GM12878 (cell line): ENCODE results near the gene FNTB. TPM values are rescaled to one million over a fixed set of nuclear protein-coding genes. Genes with fewer than 3 reads are reported as not detected.

ENCODE experiments used
- BMI1 ChIP-seq: fragments of 450-650 bp; IDR thresholded peaks from 2 replicates; pipeline ENCODE4 v1.6.1; 2016; ENCODE audit warnings: mild to moderate bottlenecking, moderate library complexity, borderline replicate concordance
- CEBPB ChIP-seq, 2 experiments: fragments of 150-350 bp in 1 of 2; IDR thresholded peaks; 2 replicates each; pipeline ENCODE4 v1.6.1; 2012 to 2014; ENCODE audit warnings: low read depth in 2 of 2, low read length in 2 of 2, borderline replicate concordance in 1 of 2, inconsistent platforms in 1 of 2
- CHD1 ChIP-seq: IDR thresholded peaks from 2 replicates; pipeline ENCODE4 v1.6.1; 2012; ENCODE audit warnings: low read depth, low read length, improper control_type of control experiment
- CHD2 ChIP-seq: IDR thresholded peaks from 2 replicates; pipeline ENCODE4 v1.6.1; 2011; ENCODE audit warnings: low read depth, low read length, improper control_type of control experiment, borderline replicate concordance
- CTCF ChIP-seq, 3 experiments: IDR thresholded peaks in 2 of 3; conservative IDR thresholded peaks in 1 of 3; 2 replicates each; pipeline ENCODE4 v1.5.1; 2011; ENCODE audit warnings: low read depth in 3 of 3, low read length in 3 of 3, mild to moderate bottlenecking in 3 of 3, control low read depth in 2 of 3, moderate library complexity in 2 of 3, inconsistent platforms in 1 of 3, mixed read lengths in 1 of 3; ENCODE audit not compliant: control insufficient read depth in 2 of 3, insufficient read depth in 1 of 3; ENCODE audit errors: extremely low read depth in 1 of 3
- EED ChIP-seq: sonication (generic); IDR thresholded peaks from 2 replicates; pipeline ENCODE4 v1.6.1; 2016; ENCODE audit warnings: antibody characterized with exemption, low read depth
- EP300 ChIP-seq, 2 experiments: fragments of 150-350 bp in 1 of 2; IDR thresholded peaks; 2 replicates each; pipeline ENCODE4 v1.6.1; 2011 to 2012; ENCODE audit warnings: low read depth in 2 of 2, low read length in 2 of 2, borderline replicate concordance in 1 of 2, improper control_type of control experiment in 1 of 2, inconsistent platforms in 1 of 2; ENCODE audit not compliant: control insufficient read depth in 1 of 2
- HCFC1 ChIP-seq: fragments of 150-350 bp; IDR thresholded peaks from 2 replicates; pipeline ENCODE4 v1.6.1; 2014; ENCODE audit warnings: low read length
- JUND ChIP-seq: IDR thresholded peaks from 2 replicates; pipeline ENCODE4 v1.6.1; 2012; ENCODE audit warnings: low read depth, mild to moderate bottlenecking, low read length, improper control_type of control experiment, moderate library complexity
- MEF2B ChIP-seq: fragments of 450-650 bp; IDR thresholded peaks from 2 replicates; pipeline ENCODE4 v1.6.1; 2018; ENCODE audit warnings: mild to moderate bottlenecking, moderate library complexity; ENCODE audit not compliant: partially characterized antibody, poor library complexity, severe bottlenecking
- MTA3 ChIP-seq: IDR thresholded peaks from 2 replicates; pipeline ENCODE4 v1.6.1; 2012; ENCODE audit warnings: low read length, inconsistent platforms, borderline replicate concordance
- NFXL1 ChIP-seq: fragments of 450-650 bp; IDR thresholded peaks from 2 replicates; pipeline ENCODE4 v1.6.1; 2017; ENCODE audit warnings: antibody characterized with exemption, mild to moderate bottlenecking, borderline replicate concordance
- SREBF1 ChIP-seq: IDR thresholded peaks from 2 replicates; pipeline ENCODE4 v1.6.1; 2012; ENCODE audit warnings: mild to moderate bottlenecking, low read length
- TBL1XR1 ChIP-seq: IDR thresholded peaks from 2 replicates; pipeline ENCODE4 v1.6.1; 2012; ENCODE audit warnings: low read depth, low read length, improper control_type of control experiment
- USF1 ChIP-seq: IDR thresholded peaks from 2 replicates; pipeline ENCODE4 v1.6.1; 2011; ENCODE audit warnings: borderline replicate concordance, low read depth, mild to moderate bottlenecking, moderate library complexity, mixed read lengths, low read length; ENCODE audit not compliant: insufficient read depth; ENCODE audit errors: extremely low read length
- ZBTB11 ChIP-seq: fragments of 450-650 bp; formaldehyde crosslinking; IDR thresholded peaks from 2 replicates; pipeline ENCODE4 v1.5.0; 2022; ENCODE audit warnings: mild to moderate bottlenecking, missing genetic modification characterization
- polyA plus RNA-seq, 11 experiments: library from polyadenylated mRNA; depleted of rRNA in 4 of 11; unstranded in 6 of 11; stranded (reverse) in 5 of 11; fragments of >200 nt; fragmentation: Nextera tagmentation in 4 of 11; fragmentation: Illumina TruSeq in 1 of 11; extraction: Ambion mirVana in 4 of 11; extraction: Trizol in 1 of 11; gene quantifications; 1 replicate in 1 of 11; 2 replicates in 10 of 11; pipeline versions ENCODE4 v1.2.1 to v1.2.3, GENCODE V29; 2011 to 2016; ENCODE audit warnings: inconsistent platforms in 2 of 11, missing spikeins in 2 of 11, low read depth in 1 of 11
- total RNA-seq, 4 experiments: library from RNA; depleted of rRNA in 3 of 4; stranded (reverse); fragments of >200 nt in 3 of 4; fragmentation: Illumina TruSeq in 1 of 4; extraction: Trizol in 1 of 4; gene quantifications; 2 replicates each; pipeline versions ENCODE4 v1.2.1 to v1.2.3, GENCODE V29; 2013 to 2021
- TF ChIP-seq, protein P1 (sequence below): IDR thresholded peaks from 2 replicates; pipeline ENCODE4 v1.6.1; 2012; ENCODE audit warnings: improper control_type of control experiment, low read depth, low read length; ENCODE audit not compliant: insufficient replicate concordance

The FNTB gene
- total and polyA plus RNA-seq, 10 of the 15 experiments (the other 5 are each of a cell fraction or from before 2014, with no cell fraction given) = 10.4 to 25.1 (median 16.7) TPM

- TF ChIP-seq ZBTB11 (CRISPR knock-in tag) = no peak
- peak; percentile 65; the same call in 1 of the 2 replicates for TF ChIP-seq CHD2
- peak; percentile 44; the same call in 1 of the 2 replicates for TF ChIP-seq TBL1XR1
- no peak for TF ChIP-seq EP300 (IDR thresholded peaks at IDR 0.05; ENCODE audit: borderline replicate concordance in 1 of 2, control insufficient read depth in 1 of 2, low read depth in 2 of 2, low read length in 2 of 2)
- TF ChIP-seq HCFC1 = peak; percentile 98
- TF ChIP-seq MEF2B = no peak
- no peak for TF ChIP-seq JUND
- peak; percentile 18; the same call in 1 of the 2 replicates for TF ChIP-seq EED
- TF ChIP-seq SREBF1 = peak; percentile 69; the same call in 1 of the 2 replicates
- TF ChIP-seq, protein P1, sequence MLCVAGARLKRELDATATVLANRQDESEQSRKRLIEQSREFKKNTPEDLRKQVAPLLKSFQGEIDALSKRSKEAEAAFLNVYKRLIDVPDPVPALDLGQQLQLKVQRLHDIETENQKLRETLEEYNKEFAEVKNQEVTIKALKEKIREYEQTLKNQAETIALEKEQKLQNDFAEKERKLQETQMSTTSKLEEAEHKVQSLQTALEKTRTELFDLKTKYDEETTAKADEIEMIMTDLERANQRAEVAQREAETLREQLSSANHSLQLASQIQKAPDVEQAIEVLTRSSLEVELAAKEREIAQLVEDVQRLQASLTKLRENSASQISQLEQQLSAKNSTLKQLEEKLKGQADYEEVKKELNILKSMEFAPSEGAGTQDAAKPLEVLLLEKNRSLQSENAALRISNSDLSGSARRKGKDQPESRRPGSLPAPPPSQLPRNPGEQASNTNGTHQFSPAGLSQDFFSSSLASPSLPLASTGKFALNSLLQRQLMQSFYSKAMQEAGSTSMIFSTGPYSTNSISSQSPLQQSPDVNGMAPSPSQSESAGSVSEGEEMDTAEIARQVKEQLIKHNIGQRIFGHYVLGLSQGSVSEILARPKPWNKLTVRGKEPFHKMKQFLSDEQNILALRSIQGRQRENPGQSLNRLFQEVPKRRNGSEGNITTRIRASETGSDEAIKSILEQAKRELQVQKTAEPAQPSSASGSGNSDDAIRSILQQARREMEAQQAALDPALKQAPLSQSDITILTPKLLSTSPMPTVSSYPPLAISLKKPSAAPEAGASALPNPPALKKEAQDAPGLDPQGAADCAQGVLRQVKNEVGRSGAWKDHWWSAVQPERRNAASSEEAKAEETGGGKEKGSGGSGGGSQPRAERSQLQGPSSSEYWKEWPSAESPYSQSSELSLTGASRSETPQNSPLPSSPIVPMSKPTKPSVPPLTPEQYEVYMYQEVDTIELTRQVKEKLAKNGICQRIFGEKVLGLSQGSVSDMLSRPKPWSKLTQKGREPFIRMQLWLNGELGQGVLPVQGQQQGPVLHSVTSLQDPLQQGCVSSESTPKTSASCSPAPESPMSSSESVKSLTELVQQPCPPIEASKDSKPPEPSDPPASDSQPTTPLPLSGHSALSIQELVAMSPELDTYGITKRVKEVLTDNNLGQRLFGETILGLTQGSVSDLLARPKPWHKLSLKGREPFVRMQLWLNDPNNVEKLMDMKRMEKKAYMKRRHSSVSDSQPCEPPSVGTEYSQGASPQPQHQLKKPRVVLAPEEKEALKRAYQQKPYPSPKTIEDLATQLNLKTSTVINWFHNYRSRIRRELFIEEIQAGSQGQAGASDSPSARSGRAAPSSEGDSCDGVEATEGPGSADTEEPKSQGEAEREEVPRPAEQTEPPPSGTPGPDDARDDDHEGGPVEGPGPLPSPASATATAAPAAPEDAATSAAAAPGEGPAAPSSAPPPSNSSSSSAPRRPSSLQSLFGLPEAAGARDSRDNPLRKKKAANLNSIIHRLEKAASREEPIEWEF = no peak
- TF ChIP-seq CEBPB (IDR thresholded peaks at IDR 0.05; ENCODE audit: borderline replicate concordance in 1 of 2, low read depth in 2 of 2, low read length in 2 of 2) = no peak
- no peak for TF ChIP-seq BMI1
- TF ChIP-seq NFXL1 = no peak
- no peak for TF ChIP-seq CTCF (IDR thresholded peaks at IDR 0.05 in 2 of 3, conservative IDR thresholded peaks at IDR 0.05 in 1 of 3; ENCODE audit: control insufficient read depth in 2 of 3, extremely low read depth in 1 of 3, insufficient read depth in 1 of 3, low read depth in 3 of 3, low read length in 3 of 3)
- peak; percentile 99 for TF ChIP-seq USF1
- no peak for TF ChIP-seq CHD1
- no peak for TF ChIP-seq MTA3
Observed at GRCh38 chr14:65102441-65103149, 115.9 kb downstream of the FNTB start, which contains the start of gene MAX (continued).
